ENCODE measurements around the gene WDFY2.
"Not testable (repeated sequence)": the region's sequence is repeated elsewhere in the genome, so short reads cannot be mapped to it uniquely, and the experiment has no call there.

Gene WDFY2

GRCh38 chr13:51590971-51591627 is 6.8 kb downstream of the WDFY2 start:
- DNase-seq (ENCODE audit: insufficient read length, low spot score) (no peak), FAIRE-seq (no peak)
- TF ChIP-seq CTCF (IDR thresholded peaks at IDR 0.05; ENCODE audit: insufficient read depth, missing control alignments): no peak

GRCh38 chr13:51591938-51592337 is 7.7 kb downstream of the WDFY2 start:
- DNase-seq (ENCODE audit: insufficient read length, low spot score); FAIRE-seq: not testable (repeated sequence)

GRCh38 chr13:51594432-51594831 is 10.2 kb downstream of the WDFY2 start:
- FAIRE-seq (no peak), DNase-seq (ENCODE audit: insufficient read length, low spot score) (no peak)
- TF ChIP-seq CTCF (IDR thresholded peaks at IDR 0.05; ENCODE audit: insufficient read depth, missing control alignments): no peak

GRCh38 chr13:51595416-51595815 is 11.2 kb downstream of the WDFY2 start:
- FAIRE-seq: no peak
- no peak for DNase-seq (ENCODE audit: insufficient read length, low spot score)
- no peak for TF ChIP-seq CTCF (IDR thresholded peaks at IDR 0.05; ENCODE audit: insufficient read depth, missing control alignments)

GRCh38 chr13:51596541-51596940 is 12.3 kb downstream of the WDFY2 start:
- DNase-seq (ENCODE audit: insufficient read length, low spot score) (no peak), FAIRE-seq (no peak)
- no peak for TF ChIP-seq CTCF (IDR thresholded peaks at IDR 0.05; ENCODE audit: insufficient read depth, missing control alignments)

- DNase-seq (ENCODE audit: insufficient read length, low spot score) (no peak), FAIRE-seq (no peak)
- no peak for TF ChIP-seq CTCF (IDR thresholded peaks at IDR 0.05; ENCODE audit: insufficient read depth, missing control alignments)
These were observed 15.3 kb downstream of the WDFY2 start for GRCh38 chr13:51599444-51600176.

- no peak for FAIRE-seq
- TF ChIP-seq CTCF (IDR thresholded peaks at IDR 0.05; ENCODE audit: insufficient read depth, missing control alignments): no peak
- DNase-seq (ENCODE audit: insufficient read length, low spot score): no peak
These were observed 16.4 kb downstream of the WDFY2 start for GRCh38 chr13:51600703-51601102.
